Heart left ventricle (tissue), 13 donors: ENCODE data around the gene PDE4DIP.
"Not testable (repeated sequence)": the region's sequence is repeated elsewhere in the genome, so short reads cannot be mapped to it uniquely, and the experiment has no call there.

ENCODE experiments used
- CTCF ChIP-seq, 12 donors: fragments of 200-600 bp; sonication (generic) in 4 of 12; IDR thresholded peaks; one replicate each; pipeline versions ENCODE4 v1.5.0 to v1.8.0; 2018 to 2022; ENCODE audit warnings: antibody characterized with exemption in 12 of 12, mild to moderate bottlenecking in 5 of 12
- POLR2A ChIP-seq, 2 donors: fragments of 450-650 bp; IDR thresholded peaks; one replicate each; pipeline ENCODE4 v1.6.1; 2017; ENCODE audit warnings: antibody characterized with exemption in 2 of 2, mild to moderate bottlenecking in 2 of 2, moderate library complexity in 2 of 2
- donor health status: ischemic (EF 13 %, LVEDD 7.1; RV severe dilation, severe dysfunction).
- donor health status: DM: no; HTN: yes; CAD: no.
- donor health status: DM: no; HTN: no; CAD: no.
- donor health status: ischemic (EF 25% LVEDD 6.9; RV normal size, moderate dysfunction).
- donor health status: ischemic (EF 25% LVEDD 5.7; RV mildly dilated, moderate dysfunction).
- donor health status: ischemic (EF 35%, LVEDD 5.7; RV mildly dilated, moderate dysfunction).
- donor health status: nonischemic (EF 11% LVEDD 7.7; RV severe dilation, severe dysfunction).
- donor health status: DM: yes; HTN: yes; CAD: no.
- donor health status: PGD.
- donor health status: ischemic (EF 29% LVEDD 5.4; RV normal size, mild dysfunction).
- donor health status: nonischemic (EF 23%, LVEDD 6.1; RV moderate dilation, normal function).

GRCh38 chr1:149033916-149034315 is 189.7 kb downstream of the PDE4DIP start:
- TF ChIP-seq POLR2A, CTCF (IDR thresholded peaks at IDR 0.05): not testable (repeated sequence)
